H9 (cell line): ENCODE results near the gene CYP27C1. TPM values are rescaled to one million over a fixed set of nuclear protein-coding genes. Genes with fewer than 3 reads are reported as not detected.

Source experiments
- DNase-seq: peaks from one replicate; pipeline ENCODE4 v3.0.0-alpha.2; 2017
- H2AFZ ChIP-seq: one replicate; pipeline ENCODE4 v1.6.1; 2013; ENCODE audit warnings: mild to moderate bottlenecking, low read length, control low read depth, moderate library complexity
- H2AK5ac ChIP-seq: 2 replicates; pipeline ENCODE4 v1.6.1; 2013; ENCODE audit warnings: low read length, control low read depth, mixed read lengths; ENCODE audit not compliant: insufficient read length
- H2BK120ac ChIP-seq: one replicate; pipeline ENCODE4 v1.6.1; 2013; ENCODE audit warnings: low read depth, mild to moderate bottlenecking, low read length, control low read depth, inconsistent platforms; ENCODE audit not compliant: poor library complexity, severe bottlenecking
- H2BK12ac ChIP-seq: 2 replicates; pipeline ENCODE4 v1.6.1; 2013; ENCODE audit warnings: low read length, control low read depth, mixed read lengths, low read depth; ENCODE audit not compliant: insufficient read length
- H2BK15ac ChIP-seq: 2 replicates; pipeline ENCODE4 v1.6.1; 2013; ENCODE audit warnings: low read depth, low read length, control low read depth
- H2BK20ac ChIP-seq: one replicate; pipeline ENCODE4 v1.6.1; 2013; ENCODE audit warnings: low read depth, mild to moderate bottlenecking, low read length, control low read depth, inconsistent platforms; ENCODE audit not compliant: poor library complexity, severe bottlenecking
- H2BK5ac ChIP-seq: 2 replicates; pipeline ENCODE4 v1.6.1; 2013; ENCODE audit warnings: low read length, control low read depth, mixed read lengths; ENCODE audit not compliant: insufficient read length
- H3K14ac ChIP-seq: 2 replicates; pipeline ENCODE4 v1.6.1; 2013; ENCODE audit warnings: low read length, control low read depth; ENCODE audit not compliant: insufficient read depth
- H3K18ac ChIP-seq: 2 replicates; pipeline ENCODE4 v1.6.1; 2013; ENCODE audit warnings: low read depth, mild to moderate bottlenecking, mixed read lengths, low read length, control low read depth; ENCODE audit not compliant: insufficient read length
- H3K23ac ChIP-seq: 2 replicates; pipeline ENCODE4 v1.6.1; 2013; ENCODE audit warnings: low read length, control low read depth, mixed read lengths, low read depth; ENCODE audit not compliant: insufficient read length
- H3K23me2 ChIP-seq: 2 replicates; pipeline ENCODE4 v1.6.1; 2013; ENCODE audit warnings: low read depth, mild to moderate bottlenecking, mixed read lengths, low read length, control low read depth; ENCODE audit not compliant: insufficient read length, poor library complexity, severe bottlenecking
- H3K27ac ChIP-seq: 2 replicates; pipeline ENCODE4 v1.5.1; 2013; ENCODE audit warnings: low read length, control low read depth, mixed read lengths, low read depth; ENCODE audit not compliant: insufficient read length
- H3K27me3 ChIP-seq: 2 replicates; pipeline ENCODE4 v1.6.1; 2013; ENCODE audit warnings: low read length, control low read depth, inconsistent platforms; ENCODE audit not compliant: insufficient read depth
- H3K4ac ChIP-seq: 2 replicates; pipeline ENCODE4 v1.6.1; 2013; ENCODE audit warnings: low read depth, mild to moderate bottlenecking, control low read depth, inconsistent platforms, low read length, moderate library complexity
- H3K4me1 ChIP-seq: 2 replicates; pipeline ENCODE4 v1.6.1; 2013; ENCODE audit warnings: low read length, control low read depth, inconsistent platforms; ENCODE audit not compliant: insufficient read depth
- H3K4me2 ChIP-seq: 2 replicates; pipeline ENCODE4 v1.6.1; 2013; ENCODE audit warnings: low read length, control low read depth, mixed read lengths; ENCODE audit not compliant: insufficient read length, insufficient read depth
- H3K56ac ChIP-seq: 2 replicates; pipeline ENCODE4 v1.6.1; 2013; ENCODE audit warnings: low read depth, mild to moderate bottlenecking, mixed read lengths, low read length, control low read depth; ENCODE audit not compliant: insufficient read length
- H3K79me1 ChIP-seq: 2 replicates; pipeline ENCODE4 v1.6.1; 2013; ENCODE audit warnings: low read depth, mild to moderate bottlenecking, moderate library complexity, low read length, control low read depth, inconsistent platforms; ENCODE audit not compliant: insufficient read depth, poor library complexity, severe bottlenecking
- H3K79me2 ChIP-seq: 2 replicates; pipeline ENCODE4 v1.6.1; 2013; ENCODE audit warnings: low read length, control low read depth, inconsistent platforms; ENCODE audit not compliant: insufficient read depth
- H3K9ac ChIP-seq: 2 replicates; pipeline ENCODE4 v1.6.1; 2013; ENCODE audit warnings: low read length, control low read depth, mixed read lengths; ENCODE audit not compliant: insufficient read length; ENCODE audit errors: extremely low read depth
- H3K9me3 ChIP-seq: one replicate; pipeline ENCODE4 v1.6.1; 2013; ENCODE audit warnings: low read depth, low read length, inconsistent platforms; ENCODE audit not compliant: control insufficient read depth
- H3T11ph ChIP-seq: one replicate; pipeline ENCODE4 v1.6.1; 2013; ENCODE audit warnings: mild to moderate bottlenecking, low read length, control low read depth, inconsistent platforms
- H4K20me1 ChIP-seq: one replicate; pipeline ENCODE4 v1.6.1; 2013; ENCODE audit not compliant: control insufficient read depth, insufficient read length, insufficient read depth
- H4K5ac ChIP-seq: 2 replicates; pipeline ENCODE4 v1.6.1; 2013; ENCODE audit warnings: low read depth, mild to moderate bottlenecking, mixed read lengths, low read length, control low read depth; ENCODE audit not compliant: insufficient read length
- H4K8ac ChIP-seq: replicated peaks from 2 replicates; pipeline ENCODE4 v1.6.1; 2013; ENCODE audit warnings: low read length, control low read depth, mixed read lengths, low read depth; ENCODE audit not compliant: insufficient read length
- H4K91ac ChIP-seq: 2 replicates; pipeline ENCODE4 v1.6.1; 2013; ENCODE audit warnings: low read depth, mild to moderate bottlenecking, moderate library complexity, mixed read lengths, low read length, control low read depth; ENCODE audit not compliant: insufficient read length
- H3K27ac Mint-ChIP-seq, 3 experiments: 2 replicates in 2 of 3; 3 replicates in 1 of 3; pipeline ENCODE4 v1.8.0; 2020 to 2021; ENCODE audit warnings: mixed read lengths in 3 of 3, mild to moderate bottlenecking in 1 of 3, moderate library complexity in 1 of 3
- H3K27me3 Mint-ChIP-seq: 2 replicates; pipeline ENCODE4 v1.8.0; 2021; ENCODE audit warnings: low read depth, mild to moderate bottlenecking, moderate library complexity, mixed read lengths
- H3K36me3 Mint-ChIP-seq, 3 experiments: 2 replicates in 2 of 3; 3 replicates in 1 of 3; pipeline ENCODE4 v1.8.0; 2020 to 2021; ENCODE audit warnings: low read depth in 3 of 3, mixed read lengths in 3 of 3; ENCODE audit not compliant: insufficient read depth in 1 of 3
- H3K4me1 Mint-ChIP-seq, 2 experiments: 2 replicates each; pipeline ENCODE4 v1.8.0; 2020; ENCODE audit warnings: mixed read lengths in 2 of 2
- H3K4me3 Mint-ChIP-seq, 2 experiments: 2 replicates in 1 of 2; 3 replicates in 1 of 2; pipeline ENCODE4 v1.8.0; 2020 to 2021; ENCODE audit warnings: mild to moderate bottlenecking in 2 of 2, mixed read lengths in 2 of 2, moderate library complexity in 1 of 2
- H3K9me3 Mint-ChIP-seq, 2 experiments: 2 replicates in 1 of 2; 3 replicates in 1 of 2; pipeline ENCODE4 v1.8.0; 2020; ENCODE audit warnings: mild to moderate bottlenecking in 2 of 2, mixed read lengths in 2 of 2, moderate library complexity in 1 of 2
- CTCF ChIP-seq: fragments of 200-600 bp; sonication (generic); conservative IDR thresholded peaks from 3 replicates; pipeline ENCODE4 v1.8.0; 2021; ENCODE audit warnings: antibody characterized with exemption, mild to moderate bottlenecking
- WGBS: extraction: QIAGEN DNeasy Blood & Tissue Kit; methylation state at CpG from one replicate; pipeline ENCODE4 v1.1.7; 2013; ENCODE audit warnings: missing lambda C conversion rate, low lambda C conversion rate, mixed read lengths; ENCODE audit not compliant: insufficient read length; ENCODE audit errors: extremely low coverage; 5-methylcytosine and 5-hydroxymethylcytosine counted together
- total RNA-seq: library from RNA; stranded (reverse); gene quantifications from 2 replicates; pipeline ENCODE4 v1.2.1, GENCODE V29; 2021

CYP27C1 gene
- total RNA-seq, 1 experiment from 2014 or later: 2.3 TPM

- Histone ChIP-seq H2BK5ac (no peak overlapping the region), H2AFZ (no peak overlapping the region), H3K23me2 (no peaks in the 10 kb centered on the region), H3K18ac (no peak overlapping the region), H3K23ac (no peak overlapping the region), H2BK120ac (no peak overlapping the region), H3K27me3 (no peaks in the 10 kb centered on the region), H3K14ac (no peak overlapping the region), H4K91ac (no peak overlapping the region), H3K9ac (no peak overlapping the region), H3K9me3 (no peaks in the 10 kb centered on the region), H3K4me2 (no peak overlapping the region), H2AK5ac (no peak overlapping the region), H4K20me1 (no peaks in the 10 kb centered on the region), H4K5ac (no peak overlapping the region), H3K4me1 (no peaks in the 10 kb centered on the region; the same call in 1 of the 2 replicates), H3K79me1 (no peaks in the 10 kb centered on the region), H4K8ac (no peak overlapping the region), H3T11ph (no peak overlapping the region), H3K4ac (no peak overlapping the region), H3K27ac (no peak overlapping the region), H2BK20ac (no peak overlapping the region), H2BK12ac (no peak overlapping the region), H2BK15ac (no peak overlapping the region), H3K79me2 (no peaks in the 10 kb centered on the region), H3K56ac (no peak overlapping the region)
- Mint-ChIP-seq H3K36me3 (no peaks in the 10 kb centered on the region; a peak in 2 of 7 replicates), H3K4me1 (peaks cover 16 to 17% of the 10 kb centered on the region in 2 experiments), H3K27me3 (peaks cover 1% of the 10 kb centered on the region; the same call in 1 of the 2 replicates), H3K9me3 (peaks cover 0 to 3% of the 10 kb centered on the region in 2 experiments; a peak in 3 of 5 replicates), H3K27ac (no peak overlapping the region; a peak in 1 of 7 replicates), H3K4me3 (no peak overlapping the region)
- TF ChIP-seq CTCF: peak; percentile 76
- DNase-seq: peak; percentile 86
- WGBS: no CpG with 5 or more reads among the region's 16 CpGs
Measured at GRCh38 chr2:127157651-127158485, 62.2 kb downstream of the CYP27C1 start.
